Measurements from ENCODE around the gene TBC1D30.

Gene TBC1D30

GRCh38 chr12:64864319-64864718 lies 39.9 kb downstream of the TBC1D30 start:
- no peak for DNase-seq

- no peak for DNase-seq
Measured at GRCh38 chr12:64875186-64875585, 50.7 kb downstream of the TBC1D30 start.

- DNase-seq = no peak
Measured at GRCh38 chr12:64876388-64877071, 52.1 kb downstream of the TBC1D30 start.

GRCh38 chr12:64877363-64878004 lies 53.0 kb downstream of the TBC1D30 start:
- DNase-seq = no peak

GRCh38 chr12:64882687-64883086 lies 58.2 kb downstream of the TBC1D30 start:
- no peak for DNase-seq

GRCh38 chr12:64883264-64884163 lies 59.1 kb downstream of the TBC1D30 start:
- DNase-seq = peak; percentile 56

- DNase-seq = no peak
Measured at GRCh38 chr12:64884164-64884542, 59.7 kb downstream of the TBC1D30 start.

GRCh38 chr12:64884728-64885127 lies 60.3 kb downstream of the TBC1D30 start:
- DNase-seq = no peak

GRCh38 chr12:64889434-64890216 lies 65.2 kb downstream of the TBC1D30 start:
- DNase-seq = no peak

- peak; percentile 72 for DNase-seq
Measured at GRCh38 chr12:64890873-64891468, 66.5 kb downstream of the TBC1D30 start.

GRCh38 chr12:64891629-64892028 lies 67.2 kb downstream of the TBC1D30 start:
- DNase-seq = no peak

GRCh38 chr12:64892561-64892960 lies 68.1 kb downstream of the TBC1D30 start:
- no peak for DNase-seq

- DNase-seq = no peak
Measured at GRCh38 chr12:64893961-64894360, 69.5 kb downstream of the TBC1D30 start.

GRCh38 chr12:64894827-64895475 lies 70.5 kb downstream of the TBC1D30 start:
- no peak for DNase-seq

GRCh38 chr12:64895526-64895925 lies 71.1 kb downstream of the TBC1D30 start:
- no peak for DNase-seq

GRCh38 chr12:64900540-64900939 lies 76.1 kb downstream of the TBC1D30 start:
- no peak for DNase-seq

GRCh38 chr12:64903479-64904152 lies 79.2 kb downstream of the TBC1D30 start:
- DNase-seq = no peak

GRCh38 chr12:64907097-64907496 lies 82.7 kb downstream of the TBC1D30 start:
- no peak for DNase-seq

- DNase-seq = no peak
Measured at GRCh38 chr12:64909124-64909523, 84.7 kb downstream of the TBC1D30 start.

GRCh38 chr12:64911081-64911480 lies 86.6 kb downstream of the TBC1D30 start:
- DNase-seq = no peak

GRCh38 chr12:64911912-64912311 lies 87.5 kb downstream of the TBC1D30 start:
- DNase-seq = no peak

Data from NCI-H2171 treated with DMSO at 0.1 percent for 48 hours (cell line).